A172 (cell line): ENCODE results near the gene DCAF16. TPM values are rescaled to one million over a fixed set of nuclear protein-coding genes. Genes with fewer than 3 reads are reported as not detected.

ENCODE experiments used
- DNase-seq: peaks from one replicate; pipeline ENCODE4 v3.0.0-alpha.2; 2015; ENCODE audit warnings: low spot score
- total RNA-seq: library from RNA; depleted of rRNA; stranded (reverse); fragments of >200 nt; shearing (Covaris generic); gene quantifications from 2 replicates; pipeline ENCODE4 v1.2.3, GENCODE V29; 2014

DCAF16 gene
- total RNA-seq, 1 experiment from 2014 or later = 32.1 TPM

DNA sequence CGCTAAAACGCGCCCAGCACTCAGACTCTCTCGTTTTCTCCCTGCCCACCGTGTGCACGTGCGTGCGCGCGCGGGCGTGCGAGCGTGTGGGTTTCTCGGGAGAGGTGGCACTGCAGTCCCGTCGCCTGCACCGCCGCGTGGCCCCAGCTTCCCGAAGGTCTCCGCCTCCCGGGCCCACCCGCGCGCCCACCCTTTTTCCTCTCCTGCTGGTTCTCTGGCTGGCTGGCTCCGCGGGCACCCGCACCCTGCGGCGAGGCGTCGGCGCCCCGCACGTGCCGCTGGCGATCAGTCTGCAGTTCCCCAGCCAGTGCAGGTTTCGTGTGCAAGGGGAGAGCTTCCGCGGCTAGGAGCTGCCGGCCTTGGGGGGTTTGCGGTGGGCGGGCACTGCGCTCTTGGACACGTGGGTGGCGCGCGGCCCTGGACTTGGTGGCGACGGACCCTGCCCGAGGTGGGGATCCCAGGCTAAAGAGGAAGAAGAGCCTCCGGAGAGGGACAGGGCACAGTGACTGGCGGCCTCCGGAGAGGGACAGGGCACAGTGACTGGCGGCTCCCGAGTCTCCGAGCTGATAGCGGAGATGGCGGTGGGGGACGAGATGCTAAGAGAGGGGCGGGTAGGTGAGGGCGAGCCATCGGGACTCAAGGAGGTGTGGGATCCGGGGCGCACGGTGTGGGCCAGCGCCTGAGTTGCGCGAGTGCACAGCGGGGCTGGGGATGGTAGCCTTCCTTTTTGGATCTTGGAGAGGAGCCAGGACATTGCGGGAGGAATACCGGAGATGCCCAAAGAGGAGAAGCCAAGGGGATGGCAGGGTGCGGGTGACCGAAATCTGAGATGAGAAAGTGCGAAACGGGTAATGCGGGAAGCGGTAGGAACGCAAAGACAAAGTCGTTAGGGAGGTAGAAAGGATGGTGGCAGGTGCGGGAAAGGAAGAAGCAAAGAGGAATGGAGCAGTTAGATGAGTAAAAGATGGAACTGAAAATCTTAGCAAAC lies 29.0 kb downstream of the DCAF16 start, which contains the start of gene FAM184B:
Gene FAM184B, minus strand, starts transcription at position 322 of the 988 bp plus-strand sequence. CDS start 322 bp downstream, outside the sequence.
- DNase-seq = no peak

DNA sequence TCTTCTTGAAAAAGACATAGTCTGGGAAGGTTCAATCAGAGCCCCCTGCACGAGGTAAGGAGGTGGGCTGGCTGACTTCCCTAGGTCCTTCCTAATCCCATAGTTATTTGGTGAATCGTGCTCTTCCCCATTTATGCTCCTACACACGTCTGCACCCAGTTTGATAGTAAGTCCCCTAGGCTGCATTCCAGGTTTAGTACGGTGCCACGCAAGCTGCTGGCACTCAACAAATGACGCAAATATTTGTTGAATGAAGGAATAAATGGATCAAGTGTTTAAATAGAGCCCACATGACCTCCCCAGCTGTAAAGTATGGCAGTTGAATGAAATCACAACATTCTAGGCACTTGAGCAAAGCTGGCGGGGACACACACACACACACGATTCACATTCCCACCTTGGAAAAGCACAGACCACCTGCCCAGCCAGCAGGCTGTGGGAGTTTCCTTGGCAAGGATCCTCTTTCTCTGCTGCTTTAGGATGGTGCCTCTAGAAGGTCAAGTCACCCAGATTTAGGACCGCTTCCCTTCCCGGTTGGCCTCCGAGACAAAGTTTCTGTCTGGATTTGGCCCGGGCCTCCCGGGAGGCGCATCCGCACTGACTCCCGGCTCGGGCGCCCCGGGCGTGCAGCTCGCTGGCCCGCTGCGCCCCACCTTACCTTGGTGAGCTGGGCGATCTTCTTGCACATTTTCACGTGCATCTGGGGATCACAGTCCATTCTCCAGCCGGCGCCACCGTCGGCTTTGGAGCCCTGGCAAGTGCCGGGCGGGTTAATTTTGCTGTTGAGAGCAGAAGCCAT lies 29.9 kb downstream of the DCAF16 start:
- no peak for DNase-seq

- no peak for DNase-seq
Observed at GRCh38 chr4:17778431-17778830, 32.1 kb downstream of the DCAF16 start.

DNA sequence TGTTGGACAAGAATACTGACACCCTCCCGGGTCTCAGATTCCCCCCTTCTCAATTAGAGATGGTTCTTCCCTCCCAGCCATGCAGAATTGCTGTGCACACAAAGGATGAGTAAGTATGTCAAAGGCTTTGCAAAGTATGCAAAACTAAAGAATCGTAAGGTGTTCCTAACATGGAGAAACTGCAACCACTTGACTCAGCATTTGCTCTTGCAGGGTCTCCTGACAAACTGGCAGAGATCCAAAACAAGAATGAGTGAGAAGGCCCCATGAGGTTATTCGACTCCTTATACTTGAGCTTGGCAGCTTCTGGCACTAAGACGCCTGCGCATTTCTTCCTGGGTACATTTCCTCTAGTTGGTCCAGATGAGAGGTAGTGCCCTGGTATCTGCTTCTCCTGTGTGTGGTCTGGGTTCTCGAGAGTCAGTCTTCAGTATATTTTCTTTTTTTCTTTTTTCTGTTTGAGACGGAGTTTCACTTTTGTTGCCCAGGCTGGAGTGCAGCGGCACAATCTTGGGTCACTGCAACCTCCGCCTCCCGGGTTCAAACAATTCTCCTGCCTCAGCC lies 37.3 kb downstream of the DCAF16 start:
- DNase-seq = no peak

DNA sequence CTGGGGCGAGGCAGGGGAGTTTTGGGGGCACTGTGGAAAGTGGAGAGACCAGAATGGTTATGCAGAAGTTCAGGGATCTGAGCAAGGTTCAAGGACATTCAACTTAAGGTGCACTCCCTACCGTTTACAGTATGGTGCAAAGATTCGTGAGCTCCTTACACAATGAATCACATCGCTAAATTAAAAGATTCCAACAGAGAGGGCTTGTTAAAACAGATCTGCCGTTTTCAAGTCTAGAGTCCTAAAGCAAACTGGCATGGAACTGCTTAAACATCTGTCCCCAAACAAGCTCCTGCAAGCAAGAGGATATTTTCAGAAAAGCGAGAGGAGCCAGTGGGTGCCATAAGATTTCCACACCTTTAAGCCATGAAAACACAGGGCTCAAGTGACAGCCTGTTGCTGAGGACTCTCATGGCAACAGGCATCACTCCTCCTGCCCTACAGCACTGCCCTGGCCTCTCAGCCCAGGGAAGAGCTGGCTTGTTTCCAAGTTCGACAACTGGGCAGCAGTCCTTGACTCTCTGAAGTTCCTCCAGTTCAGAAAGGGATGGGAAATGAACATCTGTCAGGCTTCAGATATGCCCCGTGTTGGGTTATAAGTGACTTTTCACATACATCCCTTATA lies 39.2 kb downstream of the DCAF16 start:
- no peak for DNase-seq

DNA sequence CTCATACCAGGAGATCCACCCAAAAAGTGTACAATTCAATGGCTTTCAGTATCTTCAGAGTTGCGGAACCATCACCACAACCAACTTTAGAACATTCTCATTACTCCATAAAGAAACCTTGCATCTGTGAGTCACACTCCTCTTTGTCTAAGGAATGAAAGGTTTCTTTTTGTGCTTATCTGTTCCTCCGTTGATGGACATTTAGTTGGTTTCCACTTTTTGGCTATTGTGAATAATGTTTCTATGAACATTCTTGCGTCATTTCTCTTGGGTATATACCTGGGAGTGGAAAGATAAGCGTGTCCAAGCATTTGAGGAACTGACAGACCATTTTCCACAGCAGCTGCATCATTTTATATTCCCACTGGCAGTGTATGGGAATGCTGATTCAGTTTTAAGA lies 39.7 kb downstream of the DCAF16 start:
- no peak for DNase-seq

DNA sequence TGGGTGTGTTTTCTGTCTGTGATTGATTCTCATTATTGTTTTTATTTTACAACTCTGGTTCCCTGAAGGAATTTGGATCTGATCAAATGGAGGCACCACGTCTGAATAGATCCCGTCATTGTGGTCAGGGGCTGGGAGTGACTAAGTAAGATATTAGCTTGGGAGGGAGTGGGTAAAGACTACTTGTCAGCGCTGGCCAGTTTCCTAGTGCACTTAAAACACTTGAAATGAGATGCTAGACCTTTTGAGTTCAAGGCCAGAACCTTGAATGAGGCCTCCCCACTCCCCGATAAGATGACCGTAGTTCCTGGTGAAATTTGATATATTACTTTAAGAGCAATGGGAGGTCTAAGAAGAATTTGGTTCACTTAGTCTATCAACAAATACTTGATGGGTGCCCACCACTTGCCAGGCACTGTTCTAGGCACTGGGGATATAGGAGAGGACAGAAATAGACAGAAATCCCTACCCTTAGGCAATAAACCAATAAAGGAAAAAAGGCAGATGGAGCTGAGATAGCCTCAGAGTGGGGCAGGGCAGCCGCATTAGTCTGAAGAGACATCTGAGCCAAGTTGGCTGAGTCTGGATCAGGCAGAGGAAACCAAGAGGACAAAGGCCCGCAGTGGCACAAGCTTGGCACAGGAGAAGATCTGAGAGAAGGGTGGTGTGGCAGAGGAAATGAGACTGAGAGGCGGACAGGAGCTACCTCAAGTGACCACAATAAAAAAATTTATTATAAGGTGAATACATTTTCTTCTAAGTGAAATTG lies 41.0 kb downstream of the DCAF16 start:
- no peak for DNase-seq

GRCh38 chr4:17766826-17767458 lies 43.6 kb downstream of the DCAF16 start:
- DNase-seq = no peak

GRCh38 chr4:17765514-17766286 lies 44.9 kb downstream of the DCAF16 start:
- DNase-seq = no peak

GRCh38 chr4:17763931-17764330 lies 46.6 kb downstream of the DCAF16 start:
- no peak for DNase-seq

DNA sequence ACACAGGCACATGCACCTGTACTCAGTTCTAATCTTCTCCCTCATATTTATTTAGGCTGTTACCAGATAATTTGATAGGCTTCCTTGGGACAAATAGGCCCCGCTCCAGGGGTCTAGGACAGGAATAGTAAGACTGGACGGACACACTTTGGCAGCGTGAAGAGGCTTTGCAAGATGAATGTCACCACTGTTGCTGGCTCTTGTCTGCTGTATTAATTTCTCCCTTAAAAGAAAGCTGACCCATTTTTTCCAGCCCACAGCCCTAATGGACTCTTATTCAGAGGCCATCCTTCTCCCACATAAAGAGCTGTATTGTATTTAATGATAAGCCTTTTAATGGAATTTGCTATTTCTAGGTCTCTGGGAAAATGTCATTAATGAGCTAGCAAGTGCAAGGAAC lies 47.1 kb downstream of the DCAF16 start:
- DNase-seq = no peak

GRCh38 chr4:17762726-17763125 lies 47.8 kb downstream of the DCAF16 start:
- DNase-seq = no peak

DNA sequence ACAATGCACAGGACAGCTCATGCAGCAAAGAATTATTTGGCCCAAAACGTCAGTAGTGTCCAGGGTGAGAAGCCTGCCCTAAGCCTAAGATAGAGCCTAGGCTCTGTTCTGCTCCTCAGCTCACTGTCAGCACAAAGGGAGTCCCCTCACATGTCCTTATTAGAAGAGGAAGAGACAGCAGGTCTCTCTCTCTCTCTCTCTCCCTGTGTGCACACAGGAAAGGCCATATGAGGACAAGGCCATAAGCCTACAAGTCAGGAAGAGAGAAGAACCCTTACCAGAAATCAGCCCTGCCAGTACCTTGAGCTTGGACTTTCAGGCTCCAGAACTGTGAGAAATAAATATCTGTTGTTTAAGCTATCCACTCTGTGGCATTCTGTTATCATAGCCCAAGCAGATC lies 49.5 kb downstream of the DCAF16 start:
- DNase-seq = no peak

- no peak for DNase-seq
Observed at GRCh38 chr4:17760626-17761025, 49.9 kb downstream of the DCAF16 start.

DNA sequence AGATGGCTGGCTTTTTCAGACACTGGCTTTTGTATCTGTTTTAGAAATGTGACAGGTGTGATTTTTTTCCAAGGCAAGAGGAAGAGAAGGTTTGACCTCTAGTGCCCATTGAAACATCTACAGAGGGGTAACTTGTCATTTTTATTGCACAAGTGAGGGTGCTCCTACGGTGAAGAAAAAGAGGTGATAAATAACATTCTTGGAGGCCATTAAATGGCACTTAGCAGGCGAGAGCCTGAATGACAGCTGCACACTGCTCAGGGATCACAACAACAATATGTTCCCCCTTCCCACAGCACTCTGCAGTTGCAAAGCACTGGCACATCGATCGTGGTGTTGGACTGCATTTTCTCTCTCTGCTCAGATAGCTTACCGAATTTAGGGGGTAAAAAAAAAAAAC lies 52.1 kb downstream of the DCAF16 start:
- DNase-seq = no peak

DNA sequence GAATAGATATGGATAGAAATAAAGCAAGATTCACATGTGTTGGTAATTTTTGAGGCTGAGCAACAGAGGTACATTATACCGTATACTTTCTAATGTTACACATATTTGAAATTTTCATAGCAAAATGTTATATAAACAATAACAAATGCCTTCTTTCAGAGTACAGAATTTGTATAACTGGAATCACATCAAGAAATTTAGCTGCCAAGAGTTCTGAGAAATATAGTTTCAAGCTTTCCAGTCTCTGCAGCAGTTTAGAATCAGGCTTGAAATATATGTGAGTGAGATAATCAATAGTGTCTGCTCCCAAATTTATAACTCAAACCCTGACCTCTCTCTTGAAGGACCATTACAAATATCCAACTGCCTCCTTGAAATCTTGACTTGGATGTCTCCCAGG lies 52.9 kb downstream of the DCAF16 start:
- no peak for DNase-seq

DNA sequence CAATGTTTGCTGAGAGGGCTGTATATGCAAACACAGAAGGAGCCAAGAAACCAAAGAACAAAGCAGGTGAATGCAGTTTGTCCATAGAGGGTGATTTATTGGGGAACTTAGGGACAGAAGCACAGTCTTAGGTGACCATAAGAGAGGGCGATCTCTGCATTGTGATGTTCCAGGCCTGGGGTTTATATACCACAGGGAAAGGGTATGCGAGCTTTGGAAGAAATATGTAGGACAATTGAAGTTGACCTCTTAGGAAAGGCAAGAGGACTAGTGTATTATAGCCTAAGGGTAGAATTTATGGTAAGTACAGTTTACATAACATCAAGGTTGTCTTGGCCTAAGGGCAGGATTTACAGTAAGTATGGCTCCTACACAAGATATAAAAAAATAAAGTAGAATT lies 56.9 kb downstream of the DCAF16 start:
- no peak for DNase-seq
